HepG2 (cell line): ENCODE results near the gene SLC13A5. TPM values are rescaled to one million over a fixed set of nuclear protein-coding genes. Genes with fewer than 3 reads are reported as not detected.
A peak's percentile ranks its signal among the peaks of the same experiment; 100 is the strongest.

Source experiments
- EZH2 ChIP-seq: conservative IDR thresholded peaks from 2 replicates; pipeline ENCODE4 v1.6.1; 2012; ENCODE audit warnings: mild to moderate bottlenecking, low read depth, low read length, moderate library complexity
- FOXK2 ChIP-seq: fragments of 450-650 bp; IDR thresholded peaks from 2 replicates; pipeline ENCODE4 v1.6.1; 2016
- FOXP1 ChIP-seq, 2 experiments: fragments of 450-650 bp in 1 of 2; IDR thresholded peaks; 2 replicates each; pipeline ENCODE4 v1.6.1; 2017 to 2018; ENCODE audit warnings: antibody characterized with exemption in 1 of 2
- ISX ChIP-seq: sonication (generic); formaldehyde crosslinking; conservative IDR thresholded peaks from 2 replicates; pipeline ENCODE4 v1.5.0; 2020; ENCODE audit warnings: missing genetic modification reagents
- KDM3A ChIP-seq: IDR thresholded peaks from 2 replicates; pipeline ENCODE4 v1.6.1; 2018; ENCODE audit warnings: low read depth, missing compliant biosample characterization
- KMT2B ChIP-seq: IDR thresholded peaks from 2 replicates; pipeline ENCODE4 v1.6.1; 2016; ENCODE audit warnings: missing genetic modification reagents, missing compliant biosample characterization
- MAFG ChIP-seq: sonication (generic); formaldehyde crosslinking; IDR thresholded peaks from 2 replicates; pipeline ENCODE4 v1.5.1; 2020; ENCODE audit warnings: mild to moderate bottlenecking, missing genetic modification reagents
- REXO4 ChIP-seq: sonication (generic); formaldehyde crosslinking; IDR thresholded peaks from 2 replicates; pipeline ENCODE4 v1.8.0; 2022; ENCODE audit warnings: missing genetic modification reagents, mild to moderate bottlenecking, borderline replicate concordance
- SIX4 ChIP-seq: sonication (generic); formaldehyde crosslinking; IDR thresholded peaks from 2 replicates; pipeline ENCODE4 v1.4.0; 2020; ENCODE audit warnings: missing genetic modification reagents
- SOX13 ChIP-seq, 3 experiments: fragments of 450-650 bp in 1 of 3; sonication (generic) in 1 of 3; formaldehyde crosslinking in 1 of 3; IDR thresholded peaks in 2 of 3; conservative IDR thresholded peaks in 1 of 3; 2 replicates each; pipeline versions ENCODE4 v1.5.0 to v1.6.1; 2016 to 2020; ENCODE audit warnings: antibody characterized with exemption in 1 of 3, mild to moderate bottlenecking in 1 of 3, missing compliant biosample characterization in 1 of 3, missing genetic modification reagents in 1 of 3, moderate library complexity in 1 of 3
- SP4 ChIP-seq: sonication (generic); formaldehyde crosslinking; IDR thresholded peaks from 2 replicates; pipeline ENCODE4 v1.8.1; 2023; ENCODE audit warnings: mild to moderate bottlenecking, missing genetic modification reagents
- SYNCRIP ChIP-seq: fragments of 200-400 bp; formaldehyde crosslinking; IDR thresholded peaks from 2 replicates; pipeline ENCODE4 v1.6.1; 2018; ENCODE audit warnings: mild to moderate bottlenecking, low read depth, low read length; ENCODE audit not compliant: insufficient read depth
- XBP1 ChIP-seq: sonication (generic); formaldehyde crosslinking; IDR thresholded peaks from 2 replicates; pipeline ENCODE4 v1.5.0; 2020; ENCODE audit warnings: missing genetic modification reagents
- ZBTB1 ChIP-seq: sonication (generic); formaldehyde crosslinking; IDR thresholded peaks from 2 replicates; pipeline ENCODE4 v1.4.0; 2020; ENCODE audit warnings: missing genetic modification reagents, borderline replicate concordance
- ZFP36L2 ChIP-seq: sonication (generic); formaldehyde crosslinking; IDR thresholded peaks from 2 replicates; pipeline ENCODE4 v1.4.0; 2020; ENCODE audit warnings: missing genetic modification reagents
- ZNF207 ChIP-seq: fragments of 450-650 bp; IDR thresholded peaks from 2 replicates; pipeline ENCODE4 v1.6.1; 2016; ENCODE audit warnings: antibody characterized with exemption, borderline replicate concordance
- ZNF274 ChIP-seq: sonication (generic); formaldehyde crosslinking; IDR thresholded peaks from 2 replicates; pipeline ENCODE4 v1.5.1; 2020; ENCODE audit warnings: mild to moderate bottlenecking, missing genetic modification reagents
- ZNF430 ChIP-seq: sonication (generic); formaldehyde crosslinking; IDR thresholded peaks from 2 replicates; pipeline ENCODE4 v1.9.0; 2021; ENCODE audit warnings: mild to moderate bottlenecking, missing genetic modification reagents
- ZNF589 ChIP-seq: sonication (generic); formaldehyde crosslinking; conservative IDR thresholded peaks from 2 replicates; pipeline ENCODE4 v1.8.0; 2022; ENCODE audit warnings: mild to moderate bottlenecking, moderate library complexity, missing genetic modification reagents
- ZNF644 ChIP-seq: IDR thresholded peaks from 2 replicates; pipeline ENCODE4 v1.6.1; 2016; ENCODE audit warnings: low read depth
- ZSCAN12 ChIP-seq: sonication (generic); formaldehyde crosslinking; IDR thresholded peaks from 2 replicates; pipeline ENCODE4 v1.9.0; 2021; ENCODE audit warnings: mild to moderate bottlenecking, missing genetic modification reagents
- polyA plus RNA-seq, 8 experiments: library from polyadenylated mRNA; depleted of rRNA in 3 of 8; stranded (reverse) in 7 of 8; unstranded in 1 of 8; fragments of >200 nt; fragmentation: Illumina TruSeq in 4 of 8; extraction: Trizol in 4 of 8; gene quantifications; 2 replicates each; pipeline versions ENCODE4 v1.2.1 to v1.2.3, GENCODE V29; 2011 to 2016; ENCODE audit warnings: low read depth in 4 of 8, missing spikeins in 1 of 8, mixed read lengths in 1 of 8; ENCODE audit not compliant: insufficient read depth in 1 of 8
- total RNA-seq, 5 experiments: library from RNA; depleted of rRNA; stranded (reverse); fragments of >200 nt; fragmentation: Illumina TruSeq; extraction: Trizol; gene quantifications; 2 replicates each; pipeline ENCODE4 v1.2.3, GENCODE V29; 2016; ENCODE audit warnings: low read depth in 1 of 5
- TF ChIP-seq, protein P1 (sequence below): sonication (generic); formaldehyde crosslinking; IDR thresholded peaks from 2 replicates; pipeline ENCODE4 v1.4.0; 2020; ENCODE audit warnings: missing genetic modification reagents, borderline replicate concordance
- TF ChIP-seq, protein P2 (sequence below): sonication (generic); formaldehyde crosslinking; IDR thresholded peaks from 2 replicates; pipeline ENCODE4 v1.5.1; 2020; ENCODE audit warnings: missing genetic modification reagents, mild to moderate bottlenecking, borderline replicate concordance
- TF ChIP-seq, protein P3 (sequence below): IDR thresholded peaks from 2 replicates; pipeline ENCODE4 v1.6.1; 2016; ENCODE audit warnings: missing biosample characterization, missing genetic modification reagents, low read depth
- TF ChIP-seq, protein P4 (sequence below): sonication (generic); formaldehyde crosslinking; IDR thresholded peaks from 2 replicates; pipeline ENCODE4 v1.5.1; 2020; ENCODE audit warnings: missing genetic modification reagents, mild to moderate bottlenecking, borderline replicate concordance

The SLC13A5 gene
- total and polyA plus RNA-seq, 2 of the 13 experiments (the other 11 are each of a cell fraction or from before 2014, with no cell fraction given) = 42.8 to 310 TPM

DNA sequence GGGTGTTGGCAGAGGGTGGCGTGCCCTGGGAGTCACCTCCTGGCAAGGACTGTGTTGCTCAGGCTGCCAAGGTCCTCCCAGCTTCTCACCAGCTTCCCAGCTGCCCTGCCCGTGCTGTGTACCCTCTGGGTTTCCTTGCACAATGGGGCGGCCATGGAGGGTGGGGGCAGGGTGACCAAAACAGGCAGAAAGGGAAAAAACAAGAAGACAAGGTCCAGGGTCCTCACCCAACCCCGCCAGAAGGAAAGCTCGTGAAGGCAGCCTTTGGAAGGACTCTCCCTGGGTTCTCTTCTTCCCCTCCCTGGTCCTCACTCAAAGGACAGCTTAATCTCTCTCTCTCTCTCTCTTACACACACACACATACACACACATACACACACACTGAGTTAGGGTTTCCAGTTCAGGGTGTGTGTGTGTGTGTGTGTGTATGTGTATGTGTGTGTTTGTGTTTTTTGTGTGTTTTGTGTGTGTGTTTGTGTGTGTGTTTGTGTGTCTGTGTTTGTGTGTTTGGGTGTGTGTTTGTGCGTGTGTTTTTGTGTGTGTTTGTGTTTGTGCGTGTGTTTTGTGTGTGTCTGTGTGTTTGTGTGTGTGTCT is 2.0 kb downstream of the SLC13A5 start (continued):
- no peak for TF ChIP-seq ZBTB1 (CRISPR knock-in tag)
- peak; percentile 73; the same call in 1 of the 2 replicates for TF ChIP-seq ZNF207
- TF ChIP-seq ISX (CRISPR knock-in tag) = no peak
- TF ChIP-seq, protein P1, sequence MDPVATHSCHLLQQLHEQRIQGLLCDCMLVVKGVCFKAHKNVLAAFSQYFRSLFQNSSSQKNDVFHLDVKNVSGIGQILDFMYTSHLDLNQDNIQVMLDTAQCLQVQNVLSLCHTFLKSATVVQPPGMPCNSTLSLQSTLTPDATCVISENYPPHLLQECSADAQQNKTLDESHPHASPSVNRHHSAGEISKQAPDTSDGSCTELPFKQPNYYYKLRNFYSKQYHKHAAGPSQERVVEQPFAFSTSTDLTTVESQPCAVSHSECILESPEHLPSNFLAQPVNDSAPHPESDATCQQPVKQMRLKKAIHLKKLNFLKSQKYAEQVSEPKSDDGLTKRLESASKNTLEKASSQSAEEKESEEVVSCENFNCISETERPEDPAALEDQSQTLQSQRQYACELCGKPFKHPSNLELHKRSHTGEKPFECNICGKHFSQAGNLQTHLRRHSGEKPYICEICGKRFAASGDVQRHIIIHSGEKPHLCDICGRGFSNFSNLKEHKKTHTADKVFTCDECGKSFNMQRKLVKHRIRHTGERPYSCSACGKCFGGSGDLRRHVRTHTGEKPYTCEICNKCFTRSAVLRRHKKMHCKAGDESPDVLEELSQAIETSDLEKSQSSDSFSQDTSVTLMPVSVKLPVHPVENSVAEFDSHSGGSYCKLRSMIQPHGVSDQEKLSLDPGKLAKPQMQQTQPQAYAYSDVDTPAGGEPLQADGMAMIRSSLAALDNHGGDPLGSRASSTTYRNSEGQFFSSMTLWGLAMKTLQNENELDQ (CRISPR knock-in tag) = no peak
- no peak for TF ChIP-seq EZH2
- TF ChIP-seq MAFG = no peak
- TF ChIP-seq, protein P2, sequence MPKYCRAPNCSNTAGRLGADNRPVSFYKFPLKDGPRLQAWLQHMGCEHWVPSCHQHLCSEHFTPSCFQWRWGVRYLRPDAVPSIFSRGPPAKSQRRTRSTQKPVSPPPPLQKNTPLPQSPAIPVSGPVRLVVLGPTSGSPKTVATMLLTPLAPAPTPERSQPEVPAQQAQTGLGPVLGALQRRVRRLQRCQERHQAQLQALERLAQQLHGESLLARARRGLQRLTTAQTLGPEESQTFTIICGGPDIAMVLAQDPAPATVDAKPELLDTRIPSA (CRISPR knock-in tag) = no peak
- no peak for TF ChIP-seq ZNF644 (CRISPR knock-in tag)
- peak; percentile 82; the same call in 1 of the 2 replicates for TF ChIP-seq FOXP1 (IDR thresholded peaks at IDR 0.05)
- TF ChIP-seq FOXP1 (CRISPR knock-in tag; IDR thresholded peaks at IDR 0.05) = no peak
- TF ChIP-seq, protein P3, sequence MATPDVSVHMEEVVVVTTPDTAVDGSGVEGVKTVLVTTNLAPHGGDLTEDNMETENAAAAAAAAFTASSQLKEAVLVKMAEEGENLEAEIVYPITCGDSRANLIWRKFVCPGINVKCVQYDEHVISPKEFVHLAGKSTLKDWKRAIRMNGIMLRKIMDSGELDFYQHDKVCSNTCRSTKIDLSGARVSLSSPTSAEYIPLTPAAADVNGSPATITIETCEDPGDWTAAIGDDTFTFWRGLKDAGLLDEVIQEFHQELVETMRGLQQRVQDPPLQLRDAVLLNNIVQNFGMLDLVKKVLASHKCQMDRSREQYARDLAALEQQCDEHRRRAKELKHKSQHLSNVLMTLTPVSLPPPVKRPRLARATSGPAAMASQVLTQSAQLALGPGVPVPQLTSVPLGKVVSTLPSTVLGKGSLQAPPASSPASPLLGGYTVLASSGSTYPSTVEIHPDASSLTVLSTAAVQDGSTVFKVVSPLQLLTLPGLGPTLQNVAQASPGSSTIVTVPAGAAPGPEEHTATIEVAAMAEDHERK (CRISPR knock-in tag) = no peak
- TF ChIP-seq ZSCAN12 (CRISPR knock-in tag) = no peak
- TF ChIP-seq REXO4 (CRISPR knock-in tag) = no peak
- TF ChIP-seq FOXK2 = 0 out of 2 replicates have a peak, but pooled peaks have one; percentile 44
- no peak for TF ChIP-seq ZFP36L2
- TF ChIP-seq SOX13 (IDR thresholded peaks at IDR 0.05) = no peak
- TF ChIP-seq SOX13 (CRISPR knock-in tag; conservative IDR thresholded peaks at IDR 0.05 in 1 of 2, IDR thresholded peaks at IDR 0.05 in 1 of 2) = peak in 1 of 2 experiments; percentile 61; a peak in 2 of 4 replicates
- TF ChIP-seq, protein P4, sequence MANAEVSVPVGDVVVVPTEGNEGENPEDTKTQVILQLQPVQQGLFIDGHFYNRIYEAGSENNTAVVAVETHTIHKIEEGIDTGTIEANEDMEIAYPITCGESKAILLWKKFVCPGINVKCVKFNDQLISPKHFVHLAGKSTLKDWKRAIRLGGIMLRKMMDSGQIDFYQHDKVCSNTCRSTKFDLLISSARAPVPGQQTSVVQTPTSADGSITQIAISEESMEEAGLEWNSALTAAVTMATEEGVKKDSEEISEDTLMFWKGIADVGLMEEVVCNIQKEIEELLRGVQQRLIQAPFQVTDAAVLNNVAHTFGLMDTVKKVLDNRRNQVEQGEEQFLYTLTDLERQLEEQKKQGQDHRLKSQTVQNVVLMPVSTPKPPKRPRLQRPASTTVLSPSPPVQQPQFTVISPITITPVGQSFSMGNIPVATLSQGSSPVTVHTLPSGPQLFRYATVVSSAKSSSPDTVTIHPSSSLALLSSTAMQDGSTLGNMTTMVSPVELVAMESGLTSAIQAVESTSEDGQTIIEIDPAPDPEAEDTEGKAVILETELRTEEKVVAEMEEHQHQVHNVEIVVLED = no peak
- TF ChIP-seq XBP1 (CRISPR knock-in tag) = no peak
- TF ChIP-seq ZNF430 (CRISPR knock-in tag) = no peak
- TF ChIP-seq SP4 (CRISPR knock-in tag) = no peak
- TF ChIP-seq ZNF274 (CRISPR knock-in tag) = no peak
- TF ChIP-seq ZNF589 (CRISPR knock-in tag) = 0 out of 2 replicates have a peak, but pooled peaks have one; percentile 68
- no peak for TF ChIP-seq SYNCRIP
- no peak for TF ChIP-seq SIX4 (CRISPR knock-in tag)
- TF ChIP-seq KMT2B (CRISPR knock-in tag) = no peak
- no peak for TF ChIP-seq KDM3A (CRISPR knock-in tag)
